ENCODE measurements around the gene CALML4.

DNA sequence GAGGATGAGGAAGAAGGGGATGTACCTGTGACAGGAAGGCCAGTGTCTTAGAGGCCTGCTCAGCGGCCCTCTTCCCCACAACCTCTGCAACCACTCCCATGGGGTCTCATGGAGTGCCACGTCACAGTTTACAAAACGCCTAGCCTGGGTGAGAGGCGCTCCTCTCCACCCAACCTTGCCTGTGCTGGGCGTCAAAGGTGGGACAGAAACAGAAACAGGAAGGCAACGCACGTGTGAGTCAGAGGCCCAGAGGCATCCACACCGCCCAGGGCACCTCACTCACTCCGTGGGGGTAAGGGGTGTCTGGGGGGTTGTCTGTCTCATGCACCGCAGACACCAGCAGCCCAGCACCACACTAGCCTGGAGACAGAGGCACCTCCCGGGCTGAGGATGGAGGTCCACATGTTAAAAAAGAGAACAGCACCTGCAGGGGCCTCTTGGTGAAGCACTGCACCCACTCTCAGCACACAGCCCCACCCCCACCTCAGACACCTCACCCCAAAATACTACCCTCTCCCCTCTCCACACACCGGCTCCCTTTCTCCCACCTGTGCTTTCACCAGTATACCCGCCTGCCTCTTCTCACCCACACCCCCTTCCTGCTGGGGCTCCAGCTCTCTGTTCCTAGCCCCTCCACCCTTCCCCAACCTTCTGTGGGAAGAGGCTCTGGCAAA lies 4.7 kb upstream of the CALML4 start:
- TF ChIP-seq EZH2phosphoT487 (IDR thresholded peaks at IDR 0.05), result no peak
- TF ChIP-seq, protein P1, sequence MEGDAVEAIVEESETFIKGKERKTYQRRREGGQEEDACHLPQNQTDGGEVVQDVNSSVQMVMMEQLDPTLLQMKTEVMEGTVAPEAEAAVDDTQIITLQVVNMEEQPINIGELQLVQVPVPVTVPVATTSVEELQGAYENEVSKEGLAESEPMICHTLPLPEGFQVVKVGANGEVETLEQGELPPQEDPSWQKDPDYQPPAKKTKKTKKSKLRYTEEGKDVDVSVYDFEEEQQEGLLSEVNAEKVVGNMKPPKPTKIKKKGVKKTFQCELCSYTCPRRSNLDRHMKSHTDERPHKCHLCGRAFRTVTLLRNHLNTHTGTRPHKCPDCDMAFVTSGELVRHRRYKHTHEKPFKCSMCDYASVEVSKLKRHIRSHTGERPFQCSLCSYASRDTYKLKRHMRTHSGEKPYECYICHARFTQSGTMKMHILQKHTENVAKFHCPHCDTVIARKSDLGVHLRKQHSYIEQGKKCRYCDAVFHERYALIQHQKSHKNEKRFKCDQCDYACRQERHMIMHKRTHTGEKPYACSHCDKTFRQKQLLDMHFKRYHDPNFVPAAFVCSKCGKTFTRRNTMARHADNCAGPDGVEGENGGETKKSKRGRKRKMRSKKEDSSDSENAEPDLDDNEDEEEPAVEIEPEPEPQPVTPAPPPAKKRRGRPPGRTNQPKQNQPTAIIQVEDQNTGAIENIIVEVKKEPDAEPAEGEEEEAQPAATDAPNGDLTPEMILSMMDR (IDR thresholded peaks at IDR 0.05), result no peak

Measured in neural progenitor cell (in vitro differentiated cells).